ENCODE results near the gene TMEM41B.
"Not testable (repeated sequence)": the region's sequence is repeated elsewhere in the genome, so short reads cannot be mapped to it uniquely, and the experiment has no call there.

The TMEM41B gene

GRCh38 chr11:9332655-9333054 lies 18.3 kb upstream of the TMEM41B start:
- H2AFZ ChIP-seq (ENCODE audit: low read depth) = no peak overlapping the region
- H3K36me3 ChIP-seq (ENCODE audit: insufficient read depth) = no peaks in the 10 kb centered on the region
- H3K9ac ChIP-seq = no peak overlapping the region
- H3K79me2 ChIP-seq (ENCODE audit: insufficient read depth, low read depth) = no peaks in the 10 kb centered on the region
- no peak overlapping the region for H3K4me2 ChIP-seq
- no peak overlapping the region for H3K4me3 ChIP-seq (IDR thresholded peaks at IDR 0.05; ENCODE audit: insufficient read depth, low read depth, low read length)
- H3K27me3 ChIP-seq (ENCODE audit: insufficient read depth, low read depth) = no peaks in the 10 kb centered on the region
- H3K4me1 ChIP-seq (ENCODE audit: low read depth, poor library complexity, severe bottlenecking) = peaks cover 9% of the 10 kb centered on the region
- no peaks in the 10 kb centered on the region for H4K20me1 ChIP-seq (ENCODE audit: insufficient read depth)
- TF ChIP-seq, protein P1, sequence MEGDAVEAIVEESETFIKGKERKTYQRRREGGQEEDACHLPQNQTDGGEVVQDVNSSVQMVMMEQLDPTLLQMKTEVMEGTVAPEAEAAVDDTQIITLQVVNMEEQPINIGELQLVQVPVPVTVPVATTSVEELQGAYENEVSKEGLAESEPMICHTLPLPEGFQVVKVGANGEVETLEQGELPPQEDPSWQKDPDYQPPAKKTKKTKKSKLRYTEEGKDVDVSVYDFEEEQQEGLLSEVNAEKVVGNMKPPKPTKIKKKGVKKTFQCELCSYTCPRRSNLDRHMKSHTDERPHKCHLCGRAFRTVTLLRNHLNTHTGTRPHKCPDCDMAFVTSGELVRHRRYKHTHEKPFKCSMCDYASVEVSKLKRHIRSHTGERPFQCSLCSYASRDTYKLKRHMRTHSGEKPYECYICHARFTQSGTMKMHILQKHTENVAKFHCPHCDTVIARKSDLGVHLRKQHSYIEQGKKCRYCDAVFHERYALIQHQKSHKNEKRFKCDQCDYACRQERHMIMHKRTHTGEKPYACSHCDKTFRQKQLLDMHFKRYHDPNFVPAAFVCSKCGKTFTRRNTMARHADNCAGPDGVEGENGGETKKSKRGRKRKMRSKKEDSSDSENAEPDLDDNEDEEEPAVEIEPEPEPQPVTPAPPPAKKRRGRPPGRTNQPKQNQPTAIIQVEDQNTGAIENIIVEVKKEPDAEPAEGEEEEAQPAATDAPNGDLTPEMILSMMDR (conservative IDR thresholded peaks at IDR 0.05; ENCODE audit: low read depth, low read length) = no peak
- no peak overlapping the region for H3K27ac ChIP-seq

DNA sequence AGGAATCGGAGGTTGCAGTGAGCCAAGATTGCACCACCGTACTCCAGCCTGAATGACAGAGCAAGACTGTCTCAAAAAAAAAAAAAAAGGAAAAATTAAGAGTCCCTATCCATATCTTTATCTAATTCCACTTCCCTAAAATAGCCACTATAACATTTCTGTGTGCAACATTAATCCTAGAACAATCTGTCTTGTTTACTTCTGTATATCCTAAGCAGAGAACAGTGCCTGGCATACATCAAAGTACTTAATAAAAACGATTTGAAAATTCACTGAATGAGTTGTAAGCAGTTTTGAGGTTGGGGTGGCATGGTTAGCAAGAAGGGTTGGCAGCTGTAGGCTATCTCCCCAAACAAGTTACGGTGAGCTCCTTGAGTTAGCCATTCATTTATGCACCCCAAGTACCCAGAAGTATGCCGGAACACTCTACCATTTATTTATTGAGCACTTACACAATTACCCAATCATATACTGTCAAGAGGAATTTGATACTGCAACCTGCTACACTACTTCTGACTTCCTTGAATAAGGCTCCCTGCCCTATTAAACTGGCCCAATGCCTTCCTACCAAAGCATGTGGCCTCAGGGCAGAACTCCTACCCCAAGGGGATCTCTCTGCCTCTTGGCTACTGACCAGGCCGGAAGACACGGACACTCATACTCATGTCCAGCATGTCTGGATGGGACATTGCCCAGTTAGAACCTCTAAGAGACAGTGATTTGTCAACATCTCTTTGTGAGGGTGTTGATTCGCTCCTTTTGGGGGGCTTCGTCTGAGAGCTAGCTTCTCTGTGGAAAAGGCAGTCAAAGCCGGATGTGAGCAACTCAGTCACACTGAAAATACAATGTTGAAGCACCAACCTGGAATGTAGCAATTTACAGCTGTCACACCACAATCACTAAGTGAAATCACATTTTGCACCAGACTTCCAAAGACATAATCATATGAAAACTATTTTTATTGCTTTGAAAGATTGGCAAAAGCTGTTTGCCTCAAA lies 16.3 kb upstream of the TMEM41B start:
- Histone ChIP-seq H3K79me2 (ENCODE audit: insufficient read depth, low read depth) (no peaks in the 10 kb centered on the region), H3K9ac (no peak overlapping the region), H2AFZ (ENCODE audit: low read depth) (no peak overlapping the region), H3K36me3 (ENCODE audit: insufficient read depth) (no peaks in the 10 kb centered on the region), H4K20me1 (ENCODE audit: insufficient read depth) (no peaks in the 10 kb centered on the region), H3K27ac (no peak overlapping the region), H3K4me1 (ENCODE audit: low read depth, poor library complexity, severe bottlenecking) (peaks cover 9% of the 10 kb centered on the region), H3K27me3 (ENCODE audit: insufficient read depth, low read depth) (no peaks in the 10 kb centered on the region), H3K4me3 (IDR thresholded peaks at IDR 0.05; ENCODE audit: insufficient read depth, low read depth, low read length) (no peak overlapping the region), H3K4me2 (no peak overlapping the region)
- TF ChIP-seq, protein P1 (conservative IDR thresholded peaks at IDR 0.05; ENCODE audit: low read depth, low read length) = no peak

DNA sequence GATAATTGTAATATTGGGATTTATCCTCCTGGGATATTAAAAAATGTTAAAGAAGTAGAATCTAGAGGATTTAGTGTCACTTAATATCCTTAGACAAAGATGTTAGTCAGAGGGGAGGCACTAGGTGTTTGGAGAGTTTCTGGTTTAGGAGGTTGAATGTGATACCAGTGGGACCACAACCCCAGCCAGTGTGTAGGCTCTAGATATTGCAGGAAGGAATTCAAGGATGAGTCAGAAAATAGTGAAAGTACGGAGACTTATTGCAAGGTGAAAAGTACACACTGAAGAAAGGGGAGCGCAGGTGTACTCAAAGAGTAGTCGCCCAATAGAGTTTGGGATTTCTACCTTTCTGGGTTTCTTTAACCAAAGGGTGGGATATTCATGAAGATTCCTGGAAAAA lies 5.7 kb upstream of the TMEM41B start:
- Histone ChIP-seq H3K36me3 (ENCODE audit: insufficient read depth) (no peaks in the 10 kb centered on the region), H3K79me2 (ENCODE audit: insufficient read depth, low read depth) (no peaks in the 10 kb centered on the region), H3K9ac (no peak overlapping the region), H2AFZ (ENCODE audit: low read depth) (no peak overlapping the region), H3K4me3 (IDR thresholded peaks at IDR 0.05; ENCODE audit: insufficient read depth, low read depth, low read length) (no peak overlapping the region), H3K27me3 (ENCODE audit: insufficient read depth, low read depth) (no peaks in the 10 kb centered on the region), H3K4me2 (no peak overlapping the region), H3K27ac (no peak overlapping the region), H3K4me1 (ENCODE audit: low read depth, poor library complexity, severe bottlenecking) (peaks cover 6% of the 10 kb centered on the region), H4K20me1 (ENCODE audit: insufficient read depth) (no peaks in the 10 kb centered on the region)
- TF ChIP-seq, protein P1 (conservative IDR thresholded peaks at IDR 0.05; ENCODE audit: low read depth, low read length) = no peak

DNA sequence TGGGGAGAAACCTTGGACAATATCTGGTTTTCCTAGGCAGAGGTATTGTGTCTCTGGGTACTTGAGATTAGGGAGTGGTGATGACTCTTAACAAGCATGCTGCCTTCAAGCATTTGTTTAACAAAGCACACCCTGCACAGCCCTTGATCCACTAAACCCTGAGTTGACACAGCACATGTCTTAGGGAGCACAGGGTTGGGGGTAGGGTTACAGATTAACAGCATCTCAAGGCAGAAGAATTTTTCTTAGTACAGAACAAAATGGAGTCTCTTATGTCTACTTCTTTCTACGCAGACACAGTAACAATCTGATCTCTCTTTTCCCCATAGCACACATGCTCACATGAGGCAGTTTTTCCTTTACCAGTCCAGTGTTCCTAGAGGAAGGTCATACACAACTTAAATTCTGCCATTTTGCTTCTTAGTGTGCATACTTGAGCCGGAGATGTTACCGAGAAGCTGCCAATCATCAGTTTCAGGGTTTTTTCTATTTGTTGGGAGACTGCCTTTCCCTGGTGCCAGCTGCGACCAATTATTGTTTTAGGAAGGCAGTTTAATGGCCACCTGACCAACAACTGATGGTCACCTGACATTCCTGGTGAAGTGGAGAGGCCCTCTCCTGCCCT lies 5.1 kb upstream of the TMEM41B start:
- H3K36me3 ChIP-seq (ENCODE audit: insufficient read depth); H3K27me3 ChIP-seq (ENCODE audit: insufficient read depth, low read depth); H3K4me3 ChIP-seq (IDR thresholded peaks at IDR 0.05; ENCODE audit: insufficient read depth, low read depth, low read length); H3K27ac ChIP-seq; H3K4me2 ChIP-seq; H3K4me1 ChIP-seq (ENCODE audit: low read depth, poor library complexity, severe bottlenecking); H3K9ac ChIP-seq; H3K79me2 ChIP-seq (ENCODE audit: insufficient read depth, low read depth); H2AFZ ChIP-seq (ENCODE audit: low read depth); H4K20me1 ChIP-seq (ENCODE audit: insufficient read depth): not testable (repeated sequence)

DNA sequence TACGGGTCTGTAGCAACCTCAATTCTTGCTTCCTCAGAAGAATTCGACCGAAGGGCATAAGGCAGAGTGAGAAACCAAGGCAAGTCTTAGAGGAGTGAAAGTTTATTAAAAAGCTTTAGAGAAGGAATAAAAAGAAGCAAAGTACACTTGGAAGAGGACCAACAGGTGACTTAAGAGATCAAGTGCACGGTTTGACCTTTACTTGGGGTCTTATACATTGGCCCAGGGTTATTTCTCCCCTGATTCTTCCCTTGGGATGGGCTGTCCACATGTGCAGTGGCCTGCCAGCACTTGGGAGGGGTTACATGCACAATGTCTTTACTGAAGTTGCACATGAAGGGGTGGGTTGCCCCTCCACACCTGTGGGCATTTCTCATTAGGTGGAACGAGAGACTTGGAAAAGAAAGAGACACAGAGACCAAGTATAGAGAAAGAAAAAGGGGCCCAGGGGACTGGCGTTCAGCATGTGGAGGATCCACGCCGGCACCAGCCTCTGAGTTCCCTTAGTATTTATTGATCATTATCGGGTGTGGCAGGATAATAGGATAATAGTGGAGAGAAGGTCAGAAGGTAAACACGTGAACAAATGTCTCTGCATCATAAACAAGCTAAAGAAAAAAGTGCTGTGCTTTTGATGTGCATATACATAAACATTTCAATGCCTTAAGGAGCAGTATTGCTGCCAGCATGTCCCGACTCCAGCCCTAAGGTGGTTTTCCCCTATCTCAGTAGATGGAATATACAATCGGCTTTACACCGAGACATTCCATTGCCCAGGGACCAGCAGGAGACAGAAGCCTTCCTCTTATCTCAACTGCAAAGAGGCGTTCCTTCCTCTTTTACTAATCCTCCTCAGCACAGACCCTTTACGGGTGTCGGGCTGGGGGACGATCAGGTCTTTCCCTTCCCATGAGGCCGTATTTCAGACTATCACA lies 4.3 kb upstream of the TMEM41B start:
- not testable (repeated sequence) for H3K9ac ChIP-seq; H3K79me2 ChIP-seq (ENCODE audit: insufficient read depth, low read depth); H3K27ac ChIP-seq; H3K4me1 ChIP-seq (ENCODE audit: low read depth, poor library complexity, severe bottlenecking); H3K4me3 ChIP-seq (IDR thresholded peaks at IDR 0.05; ENCODE audit: insufficient read depth, low read depth, low read length); H4K20me1 ChIP-seq (ENCODE audit: insufficient read depth); H3K4me2 ChIP-seq; H2AFZ ChIP-seq (ENCODE audit: low read depth); H3K27me3 ChIP-seq (ENCODE audit: insufficient read depth, low read depth); H3K36me3 ChIP-seq (ENCODE audit: insufficient read depth)
